ENCODE results near the gene ZFX.

Gene ZFX

GRCh38 chrX:24203072-24203808 is 53.7 kb downstream of the ZFX start:
- Histone ChIP-seq H3K4me3 (ENCODE audit: low read length) (no peak overlapping the region), H3K18ac (ENCODE audit: low read length) (no peak overlapping the region), H3K36me3 (ENCODE audit: control insufficient read depth, insufficient read depth, low read length) (no peaks in the 10 kb centered on the region), H3K79me1 (ENCODE audit: low read length) (peaks cover 3% of the 10 kb centered on the region), H3K9ac (ENCODE audit: low read length) (no peak overlapping the region), H3K27me3 (ENCODE audit: insufficient read depth, low read length, poor library complexity) (no peaks in the 10 kb centered on the region), H2BK120ac (ENCODE audit: low read depth, low read length) (no peak overlapping the region), H3K4me2 (ENCODE audit: low read length) (no peak overlapping the region), H3K79me2 (ENCODE audit: control insufficient read depth, insufficient read depth, low read length) (peaks cover 2% of the 10 kb centered on the region), H3K27ac (ENCODE audit: low read depth, low read length) (no peak overlapping the region), H4K8ac (ENCODE audit: low read depth, low read length) (no peak overlapping the region), H4K5ac (ENCODE audit: low read length) (no peak overlapping the region), H2BK15ac (replicated peaks; ENCODE audit: low read depth) (no peak overlapping the region), H3K23ac (ENCODE audit: low read length) (no peak overlapping the region), H3K56ac (ENCODE audit: low read length) (no peak overlapping the region), H3K4me1 (ENCODE audit: control insufficient read depth, low read depth, low read length) (no peaks in the 10 kb centered on the region), H2BK5ac (ENCODE audit: low read length) (no peak overlapping the region), H3K4ac (ENCODE audit: low read depth, low read length) (no peak overlapping the region), H2AK5ac (ENCODE audit: low read length) (no peak overlapping the region)
- WGBS (ENCODE audit: extremely low coverage, insufficient coverage, low lambda C conversion rate), result no CpG with 5 or more reads among the region's 13 CpGs
- DNase-seq, result no peak

- H3K4me2 ChIP-seq (ENCODE audit: low read length), result no peak overlapping the region
- WGBS (ENCODE audit: extremely low coverage, insufficient coverage, low lambda C conversion rate), result no CpG with 5 or more reads among the region's 5 CpGs
- no peak for DNase-seq
Measured at GRCh38 chrX:24204331-24204730, 54.8 kb downstream of the ZFX start.

GRCh38 chrX:24204958-24205357 is 55.4 kb downstream of the ZFX start:
- Histone ChIP-seq H3K4me3 (ENCODE audit: low read length) (no peak overlapping the region), H3K27me3 (ENCODE audit: insufficient read depth, low read length, poor library complexity) (no peaks in the 10 kb centered on the region), H2AK5ac (ENCODE audit: low read length) (no peak overlapping the region), H3K27ac (ENCODE audit: low read depth, low read length) (no peak overlapping the region), H3K9ac (ENCODE audit: low read length) (no peak overlapping the region), H4K5ac (ENCODE audit: low read length) (no peak overlapping the region), H3K18ac (ENCODE audit: low read length) (no peak overlapping the region), H3K4me2 (ENCODE audit: low read length) (no peak overlapping the region), H2BK5ac (ENCODE audit: low read length) (no peak overlapping the region), H2BK120ac (ENCODE audit: low read depth, low read length) (no peak overlapping the region), H3K4ac (ENCODE audit: low read depth, low read length) (no peak overlapping the region), H3K56ac (ENCODE audit: low read length) (no peak overlapping the region), H3K23ac (ENCODE audit: low read length) (no peak overlapping the region), H3K4me1 (ENCODE audit: control insufficient read depth, low read depth, low read length) (no peaks in the 10 kb centered on the region), H4K8ac (ENCODE audit: low read depth, low read length) (no peak overlapping the region), H3K36me3 (ENCODE audit: control insufficient read depth, insufficient read depth, low read length) (no peaks in the 10 kb centered on the region), H2BK15ac (replicated peaks; ENCODE audit: low read depth) (no peak overlapping the region), H3K79me2 (ENCODE audit: control insufficient read depth, insufficient read depth, low read length) (peaks cover 2% of the 10 kb centered on the region), H3K79me1 (ENCODE audit: low read length) (peaks cover 3% of the 10 kb centered on the region)
- DNase-seq, result no peak
- no CpG with 5 or more reads among the region's 1 CpG for WGBS (ENCODE audit: extremely low coverage, insufficient coverage, low lambda C conversion rate)

More at GRCh38 chrX:24204331-24204730, 54.8 kb downstream of the ZFX start:
- Histone ChIP-seq H2BK15ac (replicated peaks; ENCODE audit: low read depth) (no peak overlapping the region), H3K36me3 (ENCODE audit: control insufficient read depth, insufficient read depth, low read length) (no peaks in the 10 kb centered on the region), H4K8ac (ENCODE audit: low read depth, low read length) (no peak overlapping the region), H3K18ac (ENCODE audit: low read length) (no peak overlapping the region), H3K79me2 (ENCODE audit: control insufficient read depth, insufficient read depth, low read length) (peaks cover 2% of the 10 kb centered on the region), H2AK5ac (ENCODE audit: low read length) (no peak overlapping the region), H3K27ac (ENCODE audit: low read depth, low read length) (no peak overlapping the region), H3K27me3 (ENCODE audit: insufficient read depth, low read length, poor library complexity) (no peaks in the 10 kb centered on the region), H2BK120ac (ENCODE audit: low read depth, low read length) (no peak overlapping the region), H3K23ac (ENCODE audit: low read length) (no peak overlapping the region), H3K56ac (ENCODE audit: low read length) (no peak overlapping the region), H4K5ac (ENCODE audit: low read length) (no peak overlapping the region), H3K79me1 (ENCODE audit: low read length) (peaks cover 3% of the 10 kb centered on the region), H3K4me3 (ENCODE audit: low read length) (no peak overlapping the region), H3K9ac (ENCODE audit: low read length) (no peak overlapping the region), H3K4ac (ENCODE audit: low read depth, low read length) (no peak overlapping the region), H2BK5ac (ENCODE audit: low read length) (no peak overlapping the region), H3K4me1 (ENCODE audit: control insufficient read depth, low read depth, low read length) (no peaks in the 10 kb centered on the region)

GRCh38 chrX:24207826-24208225 is 58.3 kb downstream of the ZFX start:
- DNase-seq, result no peak
- no CpG with 5 or more reads among the region's 2 CpGs for WGBS (ENCODE audit: extremely low coverage, insufficient coverage, low lambda C conversion rate)
- Histone ChIP-seq H3K56ac (ENCODE audit: low read length) (no peak overlapping the region), H3K4ac (ENCODE audit: low read depth, low read length) (no peak overlapping the region), H2BK5ac (ENCODE audit: low read length) (no peak overlapping the region), H2AK5ac (ENCODE audit: low read length) (no peak overlapping the region), H3K4me1 (ENCODE audit: control insufficient read depth, low read depth, low read length) (no peaks in the 10 kb centered on the region), H3K4me2 (ENCODE audit: low read length) (no peak overlapping the region), H3K36me3 (ENCODE audit: control insufficient read depth, insufficient read depth, low read length) (no peaks in the 10 kb centered on the region), H3K79me1 (ENCODE audit: low read length) (peaks cover 3% of the 10 kb centered on the region), H3K4me3 (ENCODE audit: low read length) (no peak overlapping the region), H3K9ac (ENCODE audit: low read length) (no peak overlapping the region), H2BK120ac (ENCODE audit: low read depth, low read length) (no peak overlapping the region), H4K8ac (ENCODE audit: low read depth, low read length) (no peak overlapping the region), H3K18ac (ENCODE audit: low read length) (no peak overlapping the region), H2BK15ac (replicated peaks; ENCODE audit: low read depth) (no peak overlapping the region), H3K23ac (ENCODE audit: low read length) (no peak overlapping the region), H3K79me2 (ENCODE audit: control insufficient read depth, insufficient read depth, low read length) (no peaks in the 10 kb centered on the region), H4K5ac (ENCODE audit: low read length) (no peak overlapping the region), H3K27ac (ENCODE audit: low read depth, low read length) (no peak overlapping the region), H3K27me3 (ENCODE audit: insufficient read depth, low read length, poor library complexity) (no peaks in the 10 kb centered on the region)

GRCh38 chrX:24208496-24209240 is 59.1 kb downstream of the ZFX start:
- H3K27me3 ChIP-seq (ENCODE audit: insufficient read depth, low read length, poor library complexity), result no peaks in the 10 kb centered on the region
- no peak overlapping the region for H4K8ac ChIP-seq (ENCODE audit: low read depth, low read length)
- H3K79me2 ChIP-seq (ENCODE audit: control insufficient read depth, insufficient read depth, low read length), result no peaks in the 10 kb centered on the region
- H3K4me3 ChIP-seq (ENCODE audit: low read length), result no peak overlapping the region
- no peak overlapping the region for H3K18ac ChIP-seq (ENCODE audit: low read length)
- no peak overlapping the region for H4K5ac ChIP-seq (ENCODE audit: low read length)
- H3K4me1 ChIP-seq (ENCODE audit: control insufficient read depth, low read depth, low read length), result no peaks in the 10 kb centered on the region
- DNase-seq, result no peak
- no peak overlapping the region for H2AK5ac ChIP-seq (ENCODE audit: low read length)
- no peak overlapping the region for H3K27ac ChIP-seq (ENCODE audit: low read depth, low read length)
- no peaks in the 10 kb centered on the region for H3K36me3 ChIP-seq (ENCODE audit: control insufficient read depth, insufficient read depth, low read length)
- no peak overlapping the region for H2BK120ac ChIP-seq (ENCODE audit: low read depth, low read length)
- no peak overlapping the region for H3K9ac ChIP-seq (ENCODE audit: low read length)
- peaks cover 1% of the 10 kb centered on the region for H3K79me1 ChIP-seq (ENCODE audit: low read length)
- no CpG with 5 or more reads among the region's 13 CpGs for WGBS (ENCODE audit: extremely low coverage, insufficient coverage, low lambda C conversion rate)
- no peak overlapping the region for H3K23ac ChIP-seq (ENCODE audit: low read length)
- no peak overlapping the region for H2BK15ac ChIP-seq (replicated peaks; ENCODE audit: low read depth)
- H3K4ac ChIP-seq (ENCODE audit: low read depth, low read length), result no peak overlapping the region
- no peak overlapping the region for H2BK5ac ChIP-seq (ENCODE audit: low read length)
- no peak overlapping the region for H3K56ac ChIP-seq (ENCODE audit: low read length)
- no peak overlapping the region for H3K4me2 ChIP-seq (ENCODE audit: low read length)
